ENCODE measurements around the gene IGSF21.

IGSF21 gene

GRCh38 chr1:18278946-18279345 is 171.3 kb downstream of the IGSF21 start:
- no peak for DNase-seq

- DNase-seq = peak; percentile 72
Observed at GRCh38 chr1:18279351-18280074, 171.9 kb downstream of the IGSF21 start.

GRCh38 chr1:18280956-18281355 is 173.4 kb downstream of the IGSF21 start:
- DNase-seq = no peak

GRCh38 chr1:18282851-18283600 is 175.4 kb downstream of the IGSF21 start:
- DNase-seq = peak; percentile 46

GRCh38 chr1:18283601-18284385 is 176.2 kb downstream of the IGSF21 start:
- peak; percentile 12 for DNase-seq

GRCh38 chr1:18284805-18285537 is 177.4 kb downstream of the IGSF21 start:
- no peak for DNase-seq

GRCh38 chr1:18285538-18285924 is 177.9 kb downstream of the IGSF21 start:
- no peak for DNase-seq

GRCh38 chr1:18288722-18289121 is 181.1 kb downstream of the IGSF21 start:
- DNase-seq = peak; percentile 67

- no peak for DNase-seq
Observed at GRCh38 chr1:18289597-18289996, 182.0 kb downstream of the IGSF21 start.

- DNase-seq = peak; percentile 68
Observed at GRCh38 chr1:18290740-18291412, 183.3 kb downstream of the IGSF21 start.

GRCh38 chr1:18292531-18292930 is 184.9 kb downstream of the IGSF21 start:
- DNase-seq = no peak

- peak; percentile 42 for DNase-seq
Observed at GRCh38 chr1:18293291-18293690, 185.7 kb downstream of the IGSF21 start.

GRCh38 chr1:18294437-18295176 is 187.0 kb downstream of the IGSF21 start:
- no peak for DNase-seq

GRCh38 chr1:18297896-18298648 is 190.5 kb downstream of the IGSF21 start:
- no peak for DNase-seq

- peak; percentile 63 for DNase-seq
Observed at GRCh38 chr1:18299441-18300338, 192.1 kb downstream of the IGSF21 start.

- no peak for DNase-seq
Observed at GRCh38 chr1:18300376-18300775, 192.8 kb downstream of the IGSF21 start.

- peak; percentile 29 for DNase-seq
Observed at GRCh38 chr1:18302788-18303413, 195.3 kb downstream of the IGSF21 start.

- no peak for DNase-seq
Observed at GRCh38 chr1:18304151-18304869, 196.7 kb downstream of the IGSF21 start.
